Astrocyte (in vitro differentiated cells and primary cell): Measurements from ENCODE around the gene GSG1L. TPM values are rescaled to one million over a fixed set of nuclear protein-coding genes. Genes with fewer than 3 reads are reported as not detected.

Experiments used
- DNase-seq: peaks from one replicate; pipeline ENCODE4 v3.0.0-alpha.2; 2010; ENCODE audit warnings: low read depth
- FAIRE-seq: peaks from 2 replicates; lab custom pipeline; 2011; peaks lifted over from hg19 to GRCh38; lab: Jason Lieb, UNC
- H2AFZ ChIP-seq: 2 replicates; pipeline ENCODE4 v1.6.0; 2012; ENCODE audit warnings: low read depth, low read length, inconsistent platforms
- H3K27ac ChIP-seq: 2 replicates; pipeline ENCODE4 v1.5.1; 2011; ENCODE audit warnings: low read depth, low read length, inconsistent platforms
- H3K27me3 ChIP-seq: 2 replicates; pipeline ENCODE4 v1.6.0; 2011; ENCODE audit warnings: low read length, inconsistent platforms; ENCODE audit not compliant: insufficient read depth
- H3K36me3 ChIP-seq: 2 replicates; pipeline ENCODE4 v1.5.1; 2011; ENCODE audit warnings: low read length, inconsistent platforms; ENCODE audit not compliant: insufficient read depth
- H3K4me1 ChIP-seq: 2 replicates; pipeline ENCODE4 v1.5.1; 2011; ENCODE audit warnings: low read length, inconsistent platforms; ENCODE audit not compliant: insufficient read depth
- H3K4me2 ChIP-seq: 2 replicates; pipeline ENCODE4 v1.6.0; 2012; ENCODE audit warnings: low read length, inconsistent platforms
- H3K4me3 ChIP-seq: 2 replicates; pipeline ENCODE4 v1.5.1; 2011; ENCODE audit warnings: low read depth, mild to moderate bottlenecking, low read length, inconsistent platforms; ENCODE audit not compliant: insufficient read depth
- H3K79me2 ChIP-seq: 2 replicates; pipeline ENCODE4 v1.6.0; 2012; ENCODE audit warnings: mild to moderate bottlenecking, low read length, inconsistent platforms; ENCODE audit not compliant: insufficient read depth
- H3K9ac ChIP-seq: 2 replicates; pipeline ENCODE4 v1.6.0; 2012; ENCODE audit warnings: mild to moderate bottlenecking, low read length, inconsistent platforms
- H3K9me3 ChIP-seq: 2 replicates; pipeline ENCODE4 v1.5.1; 2012; ENCODE audit warnings: low read depth, mild to moderate bottlenecking, low read length, inconsistent platforms; ENCODE audit not compliant: insufficient read depth
- H4K20me1 ChIP-seq: 2 replicates; pipeline ENCODE4 v1.6.0; 2012; ENCODE audit warnings: low read length, inconsistent platforms; ENCODE audit not compliant: insufficient read depth
- H3K27ac Mint-ChIP-seq: one replicate; pipeline ENCODE4 v1.8.0; 2021; ENCODE audit warnings: mild to moderate bottlenecking, mixed read lengths; ENCODE audit not compliant: unreplicated experiment
- H3K27me3 Mint-ChIP-seq: one replicate; pipeline ENCODE4 v1.8.0; 2021; ENCODE audit warnings: low read depth, mixed read lengths; ENCODE audit not compliant: unreplicated experiment
- H3K36me3 Mint-ChIP-seq: one replicate; pipeline ENCODE4 v1.8.0; 2021; ENCODE audit warnings: low read depth, mixed read lengths; ENCODE audit not compliant: unreplicated experiment
- H3K4me1 Mint-ChIP-seq: one replicate; pipeline ENCODE4 v1.8.0; 2021; ENCODE audit warnings: low read depth, mixed read lengths; ENCODE audit not compliant: unreplicated experiment
- H3K4me3 Mint-ChIP-seq: one replicate; pipeline ENCODE4 v1.8.0; 2021; ENCODE audit warnings: mild to moderate bottlenecking, moderate library complexity, mixed read lengths; ENCODE audit not compliant: unreplicated experiment
- H3K9me3 Mint-ChIP-seq: one replicate; pipeline ENCODE4 v1.8.0; 2021; ENCODE audit warnings: mild to moderate bottlenecking, mixed read lengths; ENCODE audit not compliant: unreplicated experiment
- EZH2 ChIP-seq: IDR thresholded peaks from 2 replicates; pipeline ENCODE4 v1.6.1; 2012; ENCODE audit warnings: mild to moderate bottlenecking, low read length, inconsistent platforms; ENCODE audit not compliant: insufficient read depth
- total RNA-seq: library from RNA; stranded (reverse); gene quantifications from 2 replicates; pipeline ENCODE4 v1.2.1, GENCODE V29; 2021
- TF ChIP-seq, protein P1 (sequence below): IDR thresholded peaks from 2 replicates; pipeline ENCODE4 v1.5.1; 2011; ENCODE audit warnings: low read depth, mild to moderate bottlenecking, inconsistent platforms, low read length, moderate library complexity; ENCODE audit not compliant: insufficient read depth

GSG1L gene
- total RNA-seq, 1 donor from 2014 or later = not detected

DNA sequence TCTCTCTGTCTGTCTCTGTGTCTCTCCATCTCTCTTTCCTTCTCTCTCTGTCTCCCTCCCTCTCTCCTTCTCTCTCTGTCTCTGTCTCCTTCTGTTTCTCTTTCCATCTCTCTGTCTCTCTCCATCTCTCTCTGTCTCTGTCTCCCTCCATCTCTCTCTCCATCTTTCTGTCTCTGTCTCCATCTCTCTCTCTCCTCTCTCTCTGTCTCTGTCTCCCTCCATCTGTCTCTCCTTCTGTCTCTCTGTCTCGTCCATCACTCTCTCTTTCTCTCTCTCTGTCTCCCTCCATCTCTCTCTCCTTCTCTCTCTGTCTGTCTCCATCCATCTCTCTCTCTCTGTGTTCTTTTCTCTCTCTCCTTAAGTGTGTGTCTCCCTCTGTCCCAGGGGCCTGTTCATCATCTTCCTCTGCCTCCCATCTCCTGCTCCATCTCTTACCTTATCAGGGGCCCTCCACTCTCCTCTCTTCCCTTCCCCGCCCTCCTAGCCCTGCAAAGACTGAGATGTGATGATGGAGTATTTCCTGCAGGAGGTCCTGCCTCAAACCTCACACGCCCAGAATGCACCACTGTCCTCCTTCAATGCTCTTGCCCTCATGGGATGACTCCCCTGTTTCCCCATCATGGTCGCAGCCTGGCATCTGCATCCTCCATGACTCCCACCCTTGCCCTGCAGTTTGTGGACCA is 193.3 kb downstream of the GSG1L start:
- no peaks in the 10 kb centered on the region for H3K27me3 ChIP-seq
- TF ChIP-seq, protein P1, sequence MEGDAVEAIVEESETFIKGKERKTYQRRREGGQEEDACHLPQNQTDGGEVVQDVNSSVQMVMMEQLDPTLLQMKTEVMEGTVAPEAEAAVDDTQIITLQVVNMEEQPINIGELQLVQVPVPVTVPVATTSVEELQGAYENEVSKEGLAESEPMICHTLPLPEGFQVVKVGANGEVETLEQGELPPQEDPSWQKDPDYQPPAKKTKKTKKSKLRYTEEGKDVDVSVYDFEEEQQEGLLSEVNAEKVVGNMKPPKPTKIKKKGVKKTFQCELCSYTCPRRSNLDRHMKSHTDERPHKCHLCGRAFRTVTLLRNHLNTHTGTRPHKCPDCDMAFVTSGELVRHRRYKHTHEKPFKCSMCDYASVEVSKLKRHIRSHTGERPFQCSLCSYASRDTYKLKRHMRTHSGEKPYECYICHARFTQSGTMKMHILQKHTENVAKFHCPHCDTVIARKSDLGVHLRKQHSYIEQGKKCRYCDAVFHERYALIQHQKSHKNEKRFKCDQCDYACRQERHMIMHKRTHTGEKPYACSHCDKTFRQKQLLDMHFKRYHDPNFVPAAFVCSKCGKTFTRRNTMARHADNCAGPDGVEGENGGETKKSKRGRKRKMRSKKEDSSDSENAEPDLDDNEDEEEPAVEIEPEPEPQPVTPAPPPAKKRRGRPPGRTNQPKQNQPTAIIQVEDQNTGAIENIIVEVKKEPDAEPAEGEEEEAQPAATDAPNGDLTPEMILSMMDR = no peak
- no peak for TF ChIP-seq EZH2
- no peak overlapping the region for H3K9ac ChIP-seq
- Mint-ChIP-seq H3K27ac (no peak overlapping the region), H3K4me1 (no peaks in the 10 kb centered on the region), H3K36me3 (no peaks in the 10 kb centered on the region), H3K9me3 (peaks cover 15% of the 10 kb centered on the region), H3K4me3 (no peak overlapping the region), H3K27me3 (peaks cover 5% of the 10 kb centered on the region)
- no peaks in the 10 kb centered on the region for H3K79me2 ChIP-seq
- no peaks in the 10 kb centered on the region for H3K36me3 ChIP-seq
- DNase-seq (no peak), FAIRE-seq (no peak)
- peaks cover 8% of the 10 kb centered on the region for H3K9me3 ChIP-seq
- no peaks in the 10 kb centered on the region for H3K4me1 ChIP-seq
- no peak overlapping the region for H3K27ac ChIP-seq
- H3K4me3 ChIP-seq = no peak overlapping the region
- no peaks in the 10 kb centered on the region for H4K20me1 ChIP-seq
- H2AFZ ChIP-seq = no peak overlapping the region
- no peak overlapping the region for H3K4me2 ChIP-seq

DNA sequence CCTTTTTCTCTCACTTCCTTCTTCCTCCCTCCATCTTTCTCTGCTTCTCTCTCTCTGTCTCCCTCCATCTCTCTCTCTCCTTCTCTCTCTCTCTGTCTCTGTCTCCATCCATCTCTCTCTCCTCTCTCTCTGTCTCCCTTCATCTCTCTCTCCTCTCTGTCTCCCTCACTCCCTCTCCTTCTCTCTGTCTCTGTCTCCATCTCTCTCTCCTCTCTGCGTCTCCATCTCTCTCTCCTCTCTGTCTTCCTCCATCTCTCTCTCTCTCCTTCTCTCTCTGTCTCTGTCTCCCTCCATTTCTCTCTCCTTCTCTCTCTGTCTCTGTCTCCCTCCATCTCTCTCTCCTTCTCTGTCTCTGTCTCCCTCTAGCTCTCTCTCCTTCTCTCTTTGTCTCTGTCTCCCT is 194.1 kb downstream of the GSG1L start:
- no peak overlapping the region for H3K4me3 ChIP-seq
- no peaks in the 10 kb centered on the region for H3K36me3 Mint-ChIP-seq
- DNase-seq (no peak), FAIRE-seq (no peak)
- H3K79me2 ChIP-seq = no peaks in the 10 kb centered on the region
- no peak overlapping the region for H3K9ac ChIP-seq
- H3K4me3 Mint-ChIP-seq = no peak overlapping the region
- no peak overlapping the region for H3K27ac ChIP-seq
- H3K4me1 Mint-ChIP-seq = no peaks in the 10 kb centered on the region
- TF ChIP-seq, protein P1 = no peak
- TF ChIP-seq EZH2 = no peak
- H2AFZ ChIP-seq = no peak overlapping the region
- no peaks in the 10 kb centered on the region for H3K36me3 ChIP-seq
- no peak overlapping the region for H3K4me2 ChIP-seq
- H3K9me3 Mint-ChIP-seq = peaks cover 11% of the 10 kb centered on the region
- no peaks in the 10 kb centered on the region for H3K4me1 ChIP-seq
- peaks cover 5% of the 10 kb centered on the region for H3K27me3 Mint-ChIP-seq
- H4K20me1 ChIP-seq = no peaks in the 10 kb centered on the region
- H3K9me3 ChIP-seq = peaks cover 6% of the 10 kb centered on the region
- H3K27me3 ChIP-seq = no peaks in the 10 kb centered on the region
- H3K27ac Mint-ChIP-seq = no peak overlapping the region

DNA sequence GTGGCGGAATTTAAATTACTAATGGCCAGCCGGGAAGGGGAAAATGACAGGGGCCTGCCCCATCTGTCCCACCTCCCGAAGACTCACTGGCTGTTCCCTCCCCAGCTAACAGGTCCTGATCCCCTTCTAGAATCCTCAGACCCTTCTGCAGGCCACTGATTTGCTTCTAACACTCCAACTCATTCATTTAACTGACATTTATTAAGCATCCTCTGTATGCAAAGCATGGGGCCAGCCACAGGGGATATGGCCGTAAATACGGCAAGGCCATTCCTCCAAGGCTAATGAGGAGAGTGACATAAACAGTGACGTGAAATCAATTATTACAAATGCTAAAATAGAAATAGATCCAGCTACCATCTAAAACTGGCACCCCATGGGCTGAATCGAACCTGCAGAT is 195.3 kb downstream of the GSG1L start:
- H3K36me3 Mint-ChIP-seq = no peaks in the 10 kb centered on the region
- no peak overlapping the region for H3K9ac ChIP-seq
- no peak overlapping the region for H3K4me2 ChIP-seq
- no peaks in the 10 kb centered on the region for H3K4me1 ChIP-seq
- peaks cover 18% of the 10 kb centered on the region for H3K9me3 Mint-ChIP-seq
- H3K27ac Mint-ChIP-seq = no peak overlapping the region
- H2AFZ ChIP-seq = no peak overlapping the region
- no peaks in the 10 kb centered on the region for H3K4me1 Mint-ChIP-seq
- no peak overlapping the region for H3K27ac ChIP-seq
- peaks cover 5% of the 10 kb centered on the region for H3K27me3 Mint-ChIP-seq
- no peak for TF ChIP-seq EZH2
- TF ChIP-seq, protein P1 = no peak
- H3K4me3 Mint-ChIP-seq = no peak overlapping the region
- no peaks in the 10 kb centered on the region for H4K20me1 ChIP-seq
- no peaks in the 10 kb centered on the region for H3K36me3 ChIP-seq
- H3K79me2 ChIP-seq = no peaks in the 10 kb centered on the region
- DNase-seq = no peak
- no peak overlapping the region for H3K4me3 ChIP-seq
- no peaks in the 10 kb centered on the region for H3K27me3 ChIP-seq
- peaks cover 11% of the 10 kb centered on the region for H3K9me3 ChIP-seq
- FAIRE-seq = no peak
